H1 (cell line): ENCODE measurements around the gene DTNB. TPM values are rescaled to one million over a fixed set of nuclear protein-coding genes. Genes with fewer than 3 reads are reported as not detected.

ENCODE experiments used
- CTCF ChIA-PET: fragments of 300-600 bp; sonication (Branson Sonifier 250); formaldehyde crosslinking; loops from one replicate; lab custom pipeline; 2021; ENCODE audit not compliant: partially characterized antibody; lab: Charles Lee
- POLR2A ChIA-PET: fragments of 300-600 bp; sonication (Branson Sonifier 250); formaldehyde crosslinking; loops from one replicate; lab custom pipeline; 2021; ENCODE audit warnings: inconsistent platforms; ENCODE audit not compliant: partially characterized antibody; lab: Charles Lee
- DNase-seq, 2 experiments: peaks; one replicate each; pipeline versions ENCODE4 v3.0.0 to v3.0.0-alpha.2; 2010 to 2022; ENCODE audit warnings: low spot score in 2 of 2, low read depth in 1 of 2, mixed read lengths in 1 of 2
- FAIRE-seq: peaks from 2 replicates; lab custom pipeline; 2011; peaks lifted over from hg19 to GRCh38; lab: Jason Lieb, UNC
- H2AFZ ChIP-seq: 2 replicates; pipeline ENCODE4 v1.8.1; 2012; ENCODE audit warnings: low read length, inconsistent platforms
- H2AK5ac ChIP-seq: 2 replicates; pipeline ENCODE4 v1.6.1; 2013; ENCODE audit warnings: low read depth, low read length
- H2BK120ac ChIP-seq: replicated peaks from 2 replicates; pipeline ENCODE3; 2013; ENCODE audit warnings: low read depth, low read length, inconsistent platforms
- H2BK12ac ChIP-seq: 2 replicates; pipeline ENCODE4 v1.6.1; 2013; ENCODE audit warnings: low read depth, low read length
- H2BK15ac ChIP-seq: 2 replicates; pipeline ENCODE4 v1.6.1; 2013; ENCODE audit warnings: low read length
- H2BK20ac ChIP-seq: 2 replicates; pipeline ENCODE4 v1.6.1; 2013; ENCODE audit warnings: low read length
- H2BK5ac ChIP-seq: 2 replicates; pipeline ENCODE4 v1.6.1; 2013; ENCODE audit warnings: low read depth, low read length
- H3K14ac ChIP-seq: 2 replicates; pipeline ENCODE4 v1.6.1; 2013; ENCODE audit warnings: inconsistent platforms; ENCODE audit not compliant: insufficient read length
- H3K18ac ChIP-seq: 2 replicates; pipeline ENCODE4 v1.6.1; 2013; ENCODE audit warnings: low read length; ENCODE audit errors: extremely low read depth
- H3K23ac ChIP-seq: 2 replicates; pipeline ENCODE4 v1.6.1; 2013; ENCODE audit warnings: inconsistent platforms; ENCODE audit not compliant: insufficient read length
- H3K23me2 ChIP-seq: 2 replicates; pipeline ENCODE4 v1.6.1; 2013; ENCODE audit warnings: low read depth, low read length
- H3K27ac ChIP-seq: 2 replicates; pipeline ENCODE4 v1.6.1; 2011; ENCODE audit warnings: low read depth, low read length, inconsistent platforms
- H3K27me3 ChIP-seq, 4 experiments: replicated peaks in 1 of 4; 1 replicate in 1 of 4; 2 replicates in 3 of 4; pipeline versions ENCODE4 v1.6.1 to v1.8.1; 2011 to 2013; ENCODE audit warnings: low read length in 3 of 4, mild to moderate bottlenecking in 3 of 4, inconsistent platforms in 2 of 4, mixed read lengths in 2 of 4, moderate library complexity in 1 of 4; ENCODE audit not compliant: control insufficient read depth in 3 of 4, insufficient read depth in 3 of 4; ENCODE audit errors: extremely low read depth in 1 of 4
- H3K36me3 ChIP-seq, 4 experiments: 2 replicates each; pipeline versions ENCODE4 v1.6.1 to v1.8.1; 2011 to 2013; ENCODE audit warnings: mild to moderate bottlenecking in 4 of 4, low read length in 3 of 4, moderate library complexity in 2 of 4, control low read depth in 1 of 4, inconsistent platforms in 1 of 4; ENCODE audit not compliant: insufficient read depth in 4 of 4, control insufficient read depth in 2 of 4
- H3K4ac ChIP-seq: replicated peaks from 2 replicates; pipeline ENCODE3; 2013; ENCODE audit warnings: low read length, low read depth, mixed read lengths, inconsistent platforms; ENCODE audit not compliant: insufficient read length
- H3K4me1 ChIP-seq, 4 experiments: replicated peaks in 1 of 4; 1 replicate in 1 of 4; 2 replicates in 3 of 4; pipeline versions ENCODE4 v1.6.1 to v1.8.1; 2011 to 2013; ENCODE audit warnings: low read length in 3 of 4, inconsistent platforms in 2 of 4, mixed read lengths in 1 of 4; ENCODE audit not compliant: insufficient read depth in 4 of 4, control insufficient read depth in 3 of 4
- H3K4me2 ChIP-seq, 2 experiments: 2 replicates each; pipeline versions ENCODE4 v1.6.1 to v1.8.1; 2011 to 2013; ENCODE audit warnings: low read depth in 2 of 2, low read length in 2 of 2, control low read depth in 1 of 2, inconsistent platforms in 1 of 2, mild to moderate bottlenecking in 1 of 2; ENCODE audit not compliant: insufficient read depth in 1 of 2
- H3K4me3 ChIP-seq, 4 experiments: fragments of 200-600, 300-600 bp in 1 of 4; sonication (generic), shearing (Covaris generic), sonication (Bioruptor Twin) in 1 of 4; 2 replicates each; pipeline versions ENCODE4 v1.5.1 to v1.8.1; 2011 to 2016; ENCODE audit warnings: low read length in 4 of 4, low read depth in 3 of 4, control low read depth in 2 of 4, inconsistent platforms in 2 of 4, mild to moderate bottlenecking in 2 of 4, mixed read lengths in 1 of 4, moderate library complexity in 1 of 4; ENCODE audit not compliant: insufficient read depth in 2 of 4; ENCODE audit errors: extremely low read depth in 1 of 4
- H3K56ac ChIP-seq: replicated peaks from 2 replicates; pipeline ENCODE3; 2013; ENCODE audit warnings: low read depth, mild to moderate bottlenecking, mixed read lengths, low read length, inconsistent platforms; ENCODE audit not compliant: insufficient read length
- H3K79me1 ChIP-seq: 2 replicates; pipeline ENCODE4 v1.6.1; 2013; ENCODE audit warnings: low read depth, low read length, control low read depth
- H3K79me2 ChIP-seq, 2 experiments: 2 replicates each; pipeline versions ENCODE4 v1.6.1 to v1.8.1; 2012 to 2013; ENCODE audit warnings: low read length in 2 of 2, mild to moderate bottlenecking in 2 of 2, inconsistent platforms in 1 of 2; ENCODE audit not compliant: insufficient read depth in 2 of 2, control insufficient read depth in 1 of 2
- H3K9ac ChIP-seq, 4 experiments: replicated peaks in 1 of 4; 1 replicate in 1 of 4; 2 replicates in 3 of 4; pipeline versions ENCODE4 v1.6.1 to v1.8.1; 2011 to 2013; ENCODE audit warnings: low read depth in 3 of 4, low read length in 3 of 4, control low read depth in 2 of 4, mild to moderate bottlenecking in 2 of 4, moderate library complexity in 2 of 4, inconsistent platforms in 1 of 4; ENCODE audit errors: extremely low read depth in 1 of 4
- H3K9me3 ChIP-seq, 2 experiments: 2 replicates each; pipeline versions ENCODE4 v1.6.1 to v1.8.1; 2012 to 2013; ENCODE audit warnings: mild to moderate bottlenecking in 2 of 2, moderate library complexity in 2 of 2, control low read depth in 1 of 2, inconsistent platforms in 1 of 2, low read depth in 1 of 2, low read length in 1 of 2, mixed read lengths in 1 of 2; ENCODE audit not compliant: insufficient read depth in 2 of 2
- H4K20me1 ChIP-seq, 2 experiments: replicated peaks in 1 of 2; 2 replicates each; pipeline versions ENCODE3 to v1.8.1; 2011 to 2013; ENCODE audit warnings: inconsistent platforms in 2 of 2, low read length in 2 of 2, mild to moderate bottlenecking in 1 of 2; ENCODE audit not compliant: insufficient read depth in 2 of 2, control insufficient read depth in 1 of 2
- H4K5ac ChIP-seq: 2 replicates; pipeline ENCODE4 v1.6.1; 2013; ENCODE audit warnings: low read length, low read depth, mixed read lengths, inconsistent platforms; ENCODE audit not compliant: insufficient read length
- H4K8ac ChIP-seq: 2 replicates; pipeline ENCODE4 v1.8.0; 2013; ENCODE audit warnings: mild to moderate bottlenecking, moderate library complexity, low read length, inconsistent platforms; ENCODE audit not compliant: insufficient read depth; ENCODE audit errors: extremely low read depth
- H4K91ac ChIP-seq: replicated peaks from 2 replicates; pipeline ENCODE3; 2013; ENCODE audit warnings: low read length, mixed read lengths, inconsistent platforms; ENCODE audit not compliant: insufficient read length
- JUND ChIP-seq: IDR thresholded peaks from 2 replicates; pipeline ENCODE4 v1.6.1; 2011; ENCODE audit warnings: mild to moderate bottlenecking, improper control_type of control experiment, low read length
- KDM4A ChIP-seq: IDR thresholded peaks from one replicate; pipeline ENCODE4 v1.7.1; 2012; ENCODE audit warnings: low read depth, mild to moderate bottlenecking, moderate library complexity, low read length, inconsistent platforms; ENCODE audit not compliant: severe bottlenecking
- TAF1 ChIP-seq: IDR thresholded peaks from 2 replicates; pipeline ENCODE4 v1.6.1; 2011; ENCODE audit warnings: mild to moderate bottlenecking, low read depth, low read length
- whole genome bisulfite sequencing, 2 experiments: shearing (Covaris generic) in 1 of 2; methylation state at CpG; one replicate each; pipeline versions ENCODE4 v1.1.6 to v1.1.7; 2013 to 2015; ENCODE audit warnings: low lambda C conversion rate in 2 of 2, mixed read lengths in 2 of 2, inconsistent platforms in 1 of 2, low coverage in 1 of 2, missing lambda C conversion rate in 1 of 2; ENCODE audit not compliant: insufficient replicate concordance in 2 of 2, insufficient coverage in 1 of 2, insufficient read length in 1 of 2; ENCODE audit errors: extremely low coverage in 1 of 2, missing lambda C conversion rate in 1 of 2; 5-methylcytosine and 5-hydroxymethylcytosine counted together
- polyA plus RNA-seq, 7 experiments: library from polyadenylated mRNA; depleted of rRNA in 3 of 7; stranded (reverse) in 5 of 7; unstranded in 2 of 7; fragments of >200 nt in 5 of 7; fragments of 200-250 nt in 2 of 7; gene quantifications; 1 replicate in 5 of 7; 2 replicates in 1 of 7; 4 replicates in 1 of 7; pipeline versions ENCODE4 v1.2.1 to v1.2.3, GENCODE V29; 2011 to 2013; ENCODE audit warnings: missing spikeins in 2 of 7, mixed read lengths in 2 of 7
- total RNA-seq: library from RNA; stranded (reverse); fragmentation: NEBNext Ultra II Directional; extraction: Animal tissue kit (Norgen Biotek cat#: 25700); gene quantifications from 2 replicates; pipeline ENCODE4 v1.2.1, GENCODE V29; 2021

The DTNB gene
- total and polyA plus RNA-seq, 2 of the 8 experiments (the other 6 are each of a cell fraction or from before 2014, with no cell fraction given), result 39.6 to 49.5 TPM

DNA sequence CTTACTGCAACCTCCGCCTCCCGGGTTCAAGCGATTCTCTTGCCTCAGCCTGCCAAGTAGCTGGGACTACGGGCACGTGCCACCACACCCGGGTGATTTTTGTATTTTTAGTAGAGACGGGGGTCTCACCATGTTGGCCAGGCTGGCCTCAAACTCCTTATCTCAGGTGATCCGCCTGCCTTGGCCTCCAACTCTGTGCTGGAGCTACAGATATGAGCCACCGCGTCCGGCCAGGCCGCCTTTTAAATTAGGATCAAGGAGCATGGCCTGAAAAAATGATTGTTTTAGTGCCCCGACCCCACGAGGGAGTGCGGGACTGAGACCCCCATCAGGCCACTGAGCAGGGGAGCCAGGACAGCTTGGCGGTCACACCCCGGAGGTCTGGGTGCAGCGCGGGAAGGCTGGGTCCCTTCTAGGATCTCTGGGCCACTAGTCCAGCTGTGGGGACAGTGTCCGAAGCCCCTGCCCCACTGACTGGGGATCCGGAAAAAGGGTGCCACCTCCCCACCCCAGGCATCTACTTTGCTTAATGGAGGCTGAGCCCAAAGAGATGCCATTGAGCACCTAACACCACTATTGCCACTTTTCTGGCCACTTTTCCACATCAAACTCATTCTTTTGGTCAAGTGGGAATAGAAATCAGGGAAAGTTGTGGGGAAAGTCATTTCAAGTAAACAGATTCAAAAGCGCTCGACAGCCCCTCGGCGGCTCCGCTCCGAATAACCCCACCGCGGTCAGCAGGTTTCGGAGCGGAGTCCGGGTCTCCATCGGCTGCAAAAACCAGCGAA, 311.9 kb downstream of the DTNB start:
- H3K4me1 ChIP-seq, result peaks cover 0 to 9% (median 5%) of the 10 kb centered on the region in 4 experiments; a peak in 6 of 7 replicates
- DNase-seq (no peak), FAIRE-seq (no peak)
- no peaks in the 10 kb centered on the region for H3K9me3 ChIP-seq
- WGBS, 2 experiments, result 54% methylated on average over 31 of the region's 34 CpGs; no CpG with 5 or more reads in 1 of the 2 experiments
- TF ChIP-seq KDM4A, result peak; percentile 20
- no peak for TF ChIP-seq TAF1
- no peak for TF ChIP-seq JUND
- H4K91ac ChIP-seq, result no peak overlapping the region
- H3K36me3 ChIP-seq, result no peaks in the 10 kb centered on the region
- H4K5ac ChIP-seq, result no peak overlapping the region
- no peak overlapping the region for H3K4ac ChIP-seq
- no peak overlapping the region for H2BK5ac ChIP-seq
- H3K56ac ChIP-seq, result peak overlapping the region; percentile 9
- no peak overlapping the region for H2AK5ac ChIP-seq
- no peak overlapping the region for H3K9ac ChIP-seq
- H3K23me2 ChIP-seq, result no peaks in the 10 kb centered on the region
- H3K79me2 ChIP-seq, result no peaks in the 10 kb centered on the region
- POLR2A ChIA-PET, result interaction anchor here (0.5 to 2.4 kb wide), 6 partner anchors 10 to 1373 kb away, joined by 3 to 10 read pairs (median 7); no protein-coding TSS in a partner anchor
- H2BK120ac ChIP-seq, result no peak overlapping the region
- H4K20me1 ChIP-seq, result peaks cover 0 to 1% of the 10 kb centered on the region in 2 experiments
- no peak overlapping the region; the same call in 1 of the 2 replicates for H3K18ac ChIP-seq
- peak overlapping the region; percentile 5 to 58; a peak in 3 of 4 replicates for H3K4me2 ChIP-seq
- H2AFZ ChIP-seq, result no peak overlapping the region
- peak overlapping the region in 3 of 4 experiments; percentile 15 to 44 (median 32); a peak in 4 of 8 replicates for H3K4me3 ChIP-seq
- no peaks in the 10 kb centered on the region for H3K79me1 ChIP-seq
- no peak overlapping the region for H3K23ac ChIP-seq
- H2BK15ac ChIP-seq, result no peak overlapping the region
- H4K8ac ChIP-seq, result peak overlapping the region; percentile 64; the same call in 1 of the 2 replicates
- peaks cover 0 to 31% (median 22%) of the 10 kb centered on the region in 4 experiments; a peak in 6 of 7 replicates for H3K27me3 ChIP-seq
- no peak overlapping the region for H2BK12ac ChIP-seq
- CTCF ChIA-PET, result interaction anchor here (0.6 to 8.1 kb wide), 40 partner anchors 8 to 760 kb away, joined by 3 to 108 read pairs (median 4); partner anchors contain the start of gene DNMT3A
- no peak overlapping the region for H3K14ac ChIP-seq
- no peak overlapping the region for H2BK20ac ChIP-seq
- no peak overlapping the region for H3K27ac ChIP-seq
